Measurements from ENCODE around the gene SATB1. TPM values are rescaled to one million over a fixed set of nuclear protein-coding genes. Genes with fewer than 3 reads are reported as not detected.

Gene SATB1
- total RNA-seq, 2 experiments from 2014 or later, result 268 to 273 TPM

GRCh38 chr3:18302517-18302916, 122.6 kb downstream of the SATB1 start:
- no peak for ATAC-seq
- no peaks in the 10 kb centered on the region for H3K27me3 Mint-ChIP-seq (ENCODE audit: low read depth)
- H3K27ac Mint-ChIP-seq, result no peak overlapping the region
- peaks cover 12% of the 10 kb centered on the region for H3K9me3 Mint-ChIP-seq (ENCODE audit: insufficient read depth)
- POLR2A ChIA-PET, result no interaction called here
- no peaks in the 10 kb centered on the region for H3K36me3 Mint-ChIP-seq (ENCODE audit: low read depth)
- H3K4me3 Mint-ChIP-seq, result no peak overlapping the region
- DNase-seq, result no peak
- CTCF ChIA-PET, result no interaction called here
- no peaks in the 10 kb centered on the region for H3K4me1 Mint-ChIP-seq (ENCODE audit: low read depth)

- DNase-seq (no peak), ATAC-seq (no peak)
- H3K27me3 Mint-ChIP-seq (ENCODE audit: low read depth), result no peaks in the 10 kb centered on the region
- ChIA-PET POLR2A (no interaction called here), CTCF (no interaction called here)
- no peak overlapping the region for H3K27ac Mint-ChIP-seq
- H3K9me3 Mint-ChIP-seq (ENCODE audit: insufficient read depth), result peaks cover 17% of the 10 kb centered on the region
- H3K4me1 Mint-ChIP-seq (ENCODE audit: low read depth), result no peaks in the 10 kb centered on the region
- H3K4me3 Mint-ChIP-seq, result no peak overlapping the region
- H3K36me3 Mint-ChIP-seq (ENCODE audit: low read depth), result no peaks in the 10 kb centered on the region
Measured at GRCh38 chr3:18301781-18302180, 123.4 kb downstream of the SATB1 start.

GRCh38 chr3:18300916-18301315, 124.2 kb downstream of the SATB1 start:
- peaks cover 20% of the 10 kb centered on the region for H3K9me3 Mint-ChIP-seq (ENCODE audit: insufficient read depth)
- ChIA-PET POLR2A (no interaction called here), CTCF (no interaction called here)
- no peak for DNase-seq
- no peaks in the 10 kb centered on the region for H3K27me3 Mint-ChIP-seq (ENCODE audit: low read depth)
- no peaks in the 10 kb centered on the region for H3K4me1 Mint-ChIP-seq (ENCODE audit: low read depth)
- H3K27ac Mint-ChIP-seq, result no peak overlapping the region
- H3K36me3 Mint-ChIP-seq (ENCODE audit: low read depth), result peaks cover 2% of the 10 kb centered on the region
- no peak for ATAC-seq
- H3K4me3 Mint-ChIP-seq, result no peak overlapping the region

GRCh38 chr3:18297126-18297525, 128.0 kb downstream of the SATB1 start:
- H3K27me3 Mint-ChIP-seq (ENCODE audit: low read depth), result no peaks in the 10 kb centered on the region
- peaks cover 24% of the 10 kb centered on the region for H3K9me3 Mint-ChIP-seq (ENCODE audit: insufficient read depth)
- no peak overlapping the region for H3K27ac Mint-ChIP-seq
- H3K4me3 Mint-ChIP-seq, result no peak overlapping the region
- no peaks in the 10 kb centered on the region for H3K4me1 Mint-ChIP-seq (ENCODE audit: low read depth)
- ChIA-PET CTCF (no interaction called here), POLR2A (no interaction called here)
- no peak for DNase-seq
- no peak for ATAC-seq
- H3K36me3 Mint-ChIP-seq (ENCODE audit: low read depth), result peaks cover 4% of the 10 kb centered on the region

Data from activated CD8-positive, alpha-beta T cell treated with anti-CD3 and anti-CD28 coated beads, Interleukin-2, amount 10 ng/mL, durations not matched to agents 7 days and 5 days (primary cell).